Measurements from ENCODE around the gene SPTA1. TPM values are rescaled to one million over a fixed set of nuclear protein-coding genes. Genes with fewer than 3 reads are reported as not detected.

The SPTA1 gene
- total RNA-seq, 4 donors from 2014 or later, result 0.32 TPM; not detected in 3

- TF ChIP-seq CTCF (IDR thresholded peaks at IDR 0.05), result no peak
- no peak for TF ChIP-seq POLR2A (IDR thresholded peaks at IDR 0.05)
- Histone ChIP-seq H3K36me3 (no peaks in the 10 kb centered on the region), H3K4me3 (no peak overlapping the region), H3K9me3 (no peaks in the 10 kb centered on the region), H3K27me3 (no peaks in the 10 kb centered on the region), H3K4me1 (no peaks in the 10 kb centered on the region), H3K27ac (no peak overlapping the region)
- WGBS, 2 donors, result 58% methylated on average over 2 of the region's 2 CpGs
- no peak for DNase-seq
- intact Hi-C loops (cut with DNase I), result no loop called here
These were observed 121.9 kb downstream of the SPTA1 start for GRCh38 chr1:158564608-158565007.

- Histone ChIP-seq H3K27me3 (no peaks in the 10 kb centered on the region), H3K9me3 (no peaks in the 10 kb centered on the region), H3K36me3 (no peaks in the 10 kb centered on the region), H3K27ac (no peak overlapping the region), H3K4me3 (no peak overlapping the region), H3K4me1 (no peaks in the 10 kb centered on the region)
- DNase-seq, result no peak
- intact Hi-C loops (cut with DNase I), result no loop called here
- TF ChIP-seq POLR2A (IDR thresholded peaks at IDR 0.05) (no peak), CTCF (IDR thresholded peaks at IDR 0.05) (no peak)
- 69 to 71% methylated on average over 2 of the region's 2 CpGs for WGBS, 2 donors
These were observed 122.7 kb downstream of the SPTA1 start for GRCh38 chr1:158563853-158564252.

Other genes starting within 250 kb of the SPTA1 start
- gene OR10K1, start 224.9 kb downstream of the SPTA1 start, total RNA-seq, result not detected
- not detected for gene OR10R2, start 214.5 kb downstream of the SPTA1 start, total RNA-seq
- not detected for gene OR6Y1, start 132.3 kb downstream of the SPTA1 start, total RNA-seq
- not detected for gene OR6P1, start 116.1 kb downstream of the SPTA1 start, total RNA-seq
- gene OR10X1, start 106.8 kb downstream of the SPTA1 start, total RNA-seq, result not detected
- gene OR10Z1, start 81.4 kb downstream of the SPTA1 start, total RNA-seq, result not detected
- not detected for gene OR6K2, start 13.9 kb upstream of the SPTA1 start, total RNA-seq
- not detected for gene OR6K3, start 34.0 kb upstream of the SPTA1 start, total RNA-seq
- not detected for gene OR6K6, start 68.0 kb upstream of the SPTA1 start, total RNA-seq
- gene OR6N1, start 85.5 kb upstream of the SPTA1 start, total RNA-seq, result not detected
- not detected for gene OR6N2, start 94.5 kb upstream of the SPTA1 start, total RNA-seq
- gene MNDA, start 144.6 kb upstream of the SPTA1 start, total RNA-seq, result 1 to 10 TPM; 1.2 to 8.0 (median 1.8) TPM
- gene PYHIN1, start 244.8 kb upstream of the SPTA1 start, total RNA-seq, result 1 to 10 TPM in 2 of 4 donors, under 1 TPM in 1, not detected in 1; 0.61 to 2.3 (median 1.7) TPM